ENCODE results near the gene SLC19A1.

SLC19A1 gene

DNA sequence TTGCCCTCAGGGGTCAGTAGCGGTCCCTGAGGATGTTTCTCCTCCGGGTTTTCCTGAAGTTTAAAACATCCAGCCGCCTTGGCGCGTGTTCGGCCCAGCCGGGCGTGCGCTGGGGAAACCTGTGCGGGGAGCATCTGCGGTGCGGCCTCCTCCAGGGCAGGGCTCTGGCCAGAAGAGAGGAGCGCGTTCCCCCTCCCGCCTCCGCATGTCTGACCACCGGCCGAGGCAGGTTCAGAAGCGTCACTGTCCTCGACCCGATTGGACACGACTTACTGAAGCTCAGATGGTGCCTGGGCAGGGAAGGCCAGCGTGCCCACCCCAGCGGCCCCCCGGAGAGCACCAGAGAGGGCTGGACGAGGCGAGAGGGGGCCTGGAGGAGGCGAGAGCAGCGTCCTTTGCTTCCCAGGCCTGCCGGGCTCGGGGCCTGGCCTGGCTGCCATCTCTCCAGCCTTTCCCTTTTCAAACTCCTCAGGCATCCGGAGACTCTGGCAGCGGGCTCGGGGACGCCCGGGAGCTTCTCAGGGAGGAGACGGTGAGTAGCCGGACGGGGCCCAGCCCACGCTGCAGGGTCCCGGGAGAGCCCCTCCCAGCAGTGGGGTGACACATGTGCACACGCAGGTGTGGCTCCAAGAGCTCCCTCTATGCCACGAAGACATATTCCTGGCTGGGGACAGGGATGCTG is 67.1 kb downstream of the SLC19A1 start:
- Histone ChIP-seq H3K4me3 (no peak overlapping the region), H3K27ac (no peak overlapping the region)

GRCh38 chr21:45474323-45474950 is 67.8 kb downstream of the SLC19A1 start:
- Histone ChIP-seq H3K27ac (no peak overlapping the region), H3K4me3 (no peak overlapping the region)

GRCh38 chr21:45473496-45474322 is 68.5 kb downstream of the SLC19A1 start:
- H3K4me3 ChIP-seq = no peak overlapping the region
- H3K27ac ChIP-seq = no peak overlapping the region

DNA sequence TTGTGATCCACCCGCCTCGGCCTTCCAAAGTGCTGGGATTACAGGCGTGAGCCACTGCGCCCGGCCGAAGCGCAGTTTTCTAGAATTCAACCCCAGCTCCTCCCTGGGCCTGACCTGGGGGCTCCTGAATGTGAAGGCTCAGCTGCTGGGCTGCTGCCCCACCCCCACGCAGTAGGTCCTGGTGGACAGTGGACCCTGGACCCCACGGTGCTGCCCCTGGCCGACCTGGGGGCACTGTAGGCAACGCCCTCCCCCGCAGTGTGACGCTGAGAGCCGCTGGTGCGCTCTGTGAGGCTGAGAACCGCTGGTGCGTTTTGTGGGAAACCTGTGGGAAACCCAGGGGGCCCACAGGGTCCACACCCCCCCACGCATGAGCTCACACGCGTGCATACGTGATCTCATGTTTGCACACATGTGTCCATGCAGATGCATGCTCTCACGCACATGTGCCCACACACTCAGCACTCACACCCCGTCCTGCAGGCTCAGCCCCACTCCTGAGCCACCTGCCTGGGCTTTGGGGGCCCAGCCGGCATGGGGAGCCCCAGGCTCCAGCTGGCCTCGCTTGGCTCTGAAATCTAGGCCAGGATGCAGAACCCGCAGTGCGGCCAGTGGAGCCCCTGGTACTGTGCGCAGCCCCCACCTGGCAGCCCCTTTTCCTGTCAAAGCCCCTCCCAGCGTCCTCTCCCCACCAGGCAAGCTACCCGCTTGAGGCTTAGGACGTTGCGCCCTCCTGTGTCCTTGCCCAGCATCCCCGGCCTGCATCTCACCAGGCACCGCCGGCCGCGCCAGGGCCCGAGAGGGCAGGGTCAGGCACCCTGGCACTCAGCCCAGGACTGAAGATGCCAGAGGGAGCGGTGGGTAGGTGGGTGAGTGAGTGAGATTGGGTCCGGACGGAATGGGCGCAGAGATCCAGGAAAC is 69.5 kb downstream of the SLC19A1 start:
- H3K4me3 ChIP-seq = no peak overlapping the region
- peak overlapping the region in 15 of 21 experiments; percentile 69 to 90 (median 83) for H3K27ac ChIP-seq

DNA sequence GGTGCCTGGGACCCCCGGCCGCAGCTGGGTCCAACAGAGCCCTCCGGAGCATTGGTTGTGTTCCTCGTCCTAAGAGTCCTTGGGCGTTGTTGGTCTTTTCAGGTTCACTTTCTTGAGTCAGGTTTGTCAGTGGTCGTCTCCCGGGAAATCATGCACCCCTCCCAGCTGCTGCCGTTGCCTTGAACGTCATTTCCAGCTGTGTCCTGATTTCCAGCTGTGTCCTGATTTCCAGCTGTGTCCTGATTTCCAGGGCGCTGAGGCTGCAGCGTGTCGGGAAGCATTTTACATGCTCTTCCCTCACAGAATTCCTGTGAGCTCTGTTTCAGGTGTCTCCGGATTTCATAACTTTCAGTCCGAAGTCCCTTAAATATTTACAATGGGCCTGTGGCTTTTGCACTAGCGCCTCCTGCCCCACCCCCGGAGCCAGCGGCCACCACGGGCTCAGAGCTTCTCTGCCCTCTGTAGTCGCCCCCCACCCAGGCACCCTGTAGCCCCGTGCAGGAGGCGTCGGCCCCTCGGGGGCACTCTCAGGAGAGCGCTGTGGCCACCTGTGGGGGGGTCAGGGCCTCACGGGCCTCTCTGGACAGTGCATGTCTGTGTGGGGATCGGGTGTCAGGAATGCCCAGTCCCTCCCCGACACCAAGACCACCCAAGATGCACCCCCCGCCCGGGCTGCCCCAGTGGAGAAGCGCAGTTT is 70.6 kb downstream of the SLC19A1 start:
- H3K27ac ChIP-seq = peak overlapping the region in 20 of 21 experiments; percentile 61 to 90 (median 82)
- no peak overlapping the region for H3K4me3 ChIP-seq

- H3K27ac ChIP-seq = peak overlapping the region in 20 of 21 experiments; percentile 61 to 90 (median 82)
- H3K4me3 ChIP-seq = no peak overlapping the region
Observed at GRCh38 chr21:45470773-45471524, 71.3 kb downstream of the SLC19A1 start.

GRCh38 chr21:45470087-45470515 is 72.1 kb downstream of the SLC19A1 start:
- Histone ChIP-seq H3K27ac (peak overlapping the region in 14 of 21 experiments; percentile 5 to 90 (median 75)), H3K4me3 (no peak overlapping the region)

DNA sequence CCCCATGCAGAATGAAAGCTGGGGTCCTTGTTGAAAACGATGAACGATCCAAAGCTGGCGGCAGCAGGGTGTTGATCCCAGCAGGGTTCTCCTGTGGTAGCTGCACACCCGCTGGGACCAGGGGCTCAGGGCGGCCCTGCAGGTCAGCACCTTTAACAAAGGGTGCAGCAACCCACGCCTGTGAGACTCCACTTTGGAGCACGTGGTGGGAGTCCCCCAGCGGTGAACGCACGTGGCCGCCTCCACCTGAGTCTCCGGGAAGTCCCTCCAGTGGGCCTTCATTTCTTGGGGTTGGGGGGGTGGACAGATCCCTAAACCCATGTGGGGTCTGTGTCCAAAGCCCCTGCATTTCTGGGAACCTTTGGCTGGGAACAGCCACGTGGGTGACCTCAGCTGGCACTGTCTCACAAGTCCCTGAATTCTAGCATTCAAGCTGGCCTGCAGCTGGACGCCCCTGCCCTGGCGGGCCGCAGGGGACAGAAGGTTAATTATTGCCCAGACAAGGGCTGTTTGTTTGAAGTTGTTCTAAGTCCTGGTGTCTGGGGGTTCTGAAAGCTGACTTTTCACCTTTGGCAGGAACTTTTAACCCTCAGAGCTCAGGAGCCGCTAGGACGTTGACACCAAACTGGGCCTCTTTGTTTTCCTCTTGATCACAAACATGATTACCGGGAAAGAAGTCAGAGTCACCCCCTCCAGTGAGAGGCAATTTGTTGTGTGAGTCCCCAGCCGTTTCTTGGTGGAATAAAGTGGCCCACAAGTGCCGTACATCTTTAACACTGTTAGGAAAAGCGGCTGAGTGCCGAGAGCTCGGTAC is 72.8 kb downstream of the SLC19A1 start:
- H3K27ac ChIP-seq = peak overlapping the region in 12 of 21 experiments; percentile 5 to 82 (median 50)
- no peak overlapping the region for H3K4me3 ChIP-seq

DNA sequence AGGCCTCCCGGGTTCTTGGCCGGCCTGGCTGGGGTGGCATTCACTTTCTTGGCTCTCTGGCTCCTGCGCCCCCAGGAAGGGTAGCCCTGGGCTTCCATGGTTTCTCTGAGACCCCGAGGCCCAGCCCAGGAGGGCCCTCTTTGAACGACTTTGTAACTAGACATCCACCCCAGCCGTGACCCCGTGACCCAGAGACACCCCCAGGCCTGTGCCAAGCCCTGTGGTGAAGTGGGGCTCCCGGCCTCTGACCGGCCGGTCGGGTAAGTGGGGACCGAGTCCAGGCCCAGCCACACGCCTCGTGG is 73.3 kb downstream of the SLC19A1 start:
- Histone ChIP-seq H3K4me3 (no peak overlapping the region), H3K27ac (peak overlapping the region in 3 of 21 experiments; percentile 43 to 69 (median 57))

DNA sequence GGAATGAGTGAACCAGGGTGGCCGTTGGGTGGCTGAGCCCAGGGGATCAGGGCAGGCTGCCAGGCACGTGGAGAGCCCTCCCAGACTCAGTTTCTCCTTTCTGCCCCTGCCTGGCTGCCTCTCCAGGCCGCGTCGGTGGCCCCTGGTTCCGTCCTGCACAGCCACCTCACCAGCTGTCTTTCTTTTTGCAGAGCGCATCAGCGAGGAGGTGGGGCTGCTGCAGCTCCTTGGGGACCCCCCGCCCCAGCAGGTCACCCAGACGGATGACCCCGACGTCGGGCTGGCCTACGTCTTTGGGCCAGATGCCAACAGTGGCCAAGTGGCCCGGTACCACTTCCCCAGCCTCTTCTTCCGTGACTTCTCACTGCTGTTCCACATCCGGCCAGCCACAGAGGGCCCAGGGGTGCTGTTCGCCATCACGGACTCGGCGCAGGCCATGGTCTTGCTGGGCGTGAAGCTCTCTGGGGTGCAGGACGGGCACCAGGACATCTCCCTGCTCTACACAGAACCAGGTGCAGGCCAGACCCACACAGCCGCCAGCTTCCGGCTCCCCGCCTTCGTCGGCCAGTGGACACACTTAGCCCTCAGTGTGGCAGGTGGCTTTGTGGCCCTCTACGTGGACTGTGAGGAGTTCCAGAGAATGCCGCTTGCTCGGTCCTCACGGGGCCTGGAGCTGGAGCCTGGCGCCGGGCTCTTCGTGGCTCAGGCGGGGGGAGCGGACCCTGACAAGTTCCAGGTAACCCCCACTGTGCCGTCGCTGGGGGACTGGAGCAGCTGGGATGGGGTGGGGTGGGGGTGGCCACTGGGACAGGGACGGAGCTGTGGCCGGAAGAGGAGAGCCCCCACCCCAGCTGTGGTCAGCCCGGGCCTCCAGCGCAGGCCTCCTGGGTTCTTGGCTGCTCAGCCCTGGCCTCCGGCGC is 73.9 kb downstream of the SLC19A1 start:
- Histone ChIP-seq H3K4me3 (no peak overlapping the region), H3K27ac (peak overlapping the region in 3 of 21 experiments; percentile 43 to 69 (median 57))

DNA sequence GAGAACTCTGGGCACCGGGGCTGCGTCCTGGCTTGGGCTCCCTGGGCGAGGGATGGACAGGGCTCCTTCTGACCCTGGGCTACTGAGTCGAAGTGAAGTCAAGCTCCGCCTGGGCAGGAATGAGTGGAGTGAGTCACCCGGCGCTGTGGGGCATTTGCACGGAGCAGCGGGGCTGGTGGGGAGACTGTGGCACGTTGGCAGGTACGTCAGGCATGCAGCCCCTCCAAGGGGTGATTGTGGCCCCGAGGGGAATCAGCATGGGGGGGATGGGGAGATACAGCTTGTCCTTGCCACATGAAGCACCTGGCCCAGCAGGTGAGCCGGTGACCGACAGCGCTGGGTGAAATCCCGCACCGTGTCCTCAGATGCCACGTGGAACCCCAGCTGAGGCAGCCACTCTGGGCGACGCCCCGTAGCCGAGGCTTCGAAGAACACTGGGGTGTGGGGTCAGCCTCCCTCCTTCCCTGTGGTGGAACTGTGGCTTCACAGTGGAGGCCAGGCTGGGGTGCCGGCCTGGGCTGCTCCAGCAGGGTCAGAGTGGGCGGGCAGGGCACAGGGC is 74.9 kb downstream of the SLC19A1 start:
- no peak overlapping the region for H3K27ac ChIP-seq
- H3K4me3 ChIP-seq = no peak overlapping the region

- Histone ChIP-seq H3K4me3 (no peak overlapping the region), H3K27ac (no peak overlapping the region)
Observed at GRCh38 chr21:45466330-45467220, 75.7 kb downstream of the SLC19A1 start.

GRCh38 chr21:45465611-45466329 is 76.5 kb downstream of the SLC19A1 start:
- Histone ChIP-seq H3K27ac (no peak overlapping the region), H3K4me3 (no peak overlapping the region)

DNA sequence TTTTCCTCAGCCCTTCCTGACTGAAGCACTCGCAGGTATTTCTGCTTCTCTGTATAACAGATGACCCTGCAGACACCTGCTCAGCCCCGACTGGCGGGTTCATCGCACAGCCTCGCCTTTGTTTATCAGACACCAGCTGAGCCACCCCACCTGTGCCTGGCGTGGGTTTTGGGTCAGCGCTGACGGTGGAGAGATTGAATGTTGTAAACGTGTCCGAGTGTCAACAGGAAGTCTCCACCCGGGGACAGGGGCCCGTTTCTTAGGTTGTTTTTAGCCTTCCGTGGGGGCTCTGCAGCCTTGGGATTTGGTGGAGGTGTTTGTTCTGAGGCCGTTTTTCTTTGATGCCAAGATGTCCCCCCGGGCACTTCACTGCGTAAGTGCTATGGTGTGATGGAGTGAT is 77.1 kb downstream of the SLC19A1 start:
- no peak overlapping the region for H3K4me3 ChIP-seq
- H3K27ac ChIP-seq = no peak overlapping the region

- no peak overlapping the region for H3K27ac ChIP-seq
- H3K4me3 ChIP-seq = no peak overlapping the region
Observed at GRCh38 chr21:45464309-45464708, 77.9 kb downstream of the SLC19A1 start.

All from skin epidermis (tissue), 12 donors.